Measurements from ENCODE around the gene CDCA7L.
"Not testable (repeated sequence)": the region's sequence is repeated elsewhere in the genome, so short reads cannot be mapped to it uniquely, and the experiment has no call there.

Gene CDCA7L

DNA sequence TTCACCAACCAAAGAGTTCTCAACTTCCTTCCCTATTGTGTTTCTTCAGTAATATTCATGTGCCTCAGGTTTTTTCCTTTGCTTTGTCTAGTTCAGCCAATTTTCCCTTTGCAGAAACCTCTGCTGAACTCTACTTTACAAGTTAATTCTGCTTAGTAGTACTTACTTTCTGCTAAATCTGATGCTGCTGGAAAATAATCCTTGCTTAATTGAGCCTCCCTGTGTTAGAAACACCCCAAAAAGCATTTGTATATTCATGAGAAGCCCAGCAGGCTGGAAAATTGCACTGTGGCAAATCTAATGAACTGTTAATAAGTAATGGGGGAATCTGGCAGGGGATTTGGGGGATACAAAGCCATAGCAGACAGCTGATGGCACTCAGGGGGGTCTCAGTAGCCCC lies 78.5 kb downstream of the CDCA7L start:
- Histone ChIP-seq H3K27me3 (ENCODE audit: control insufficient read depth in 2 of 2, insufficient read depth in 2 of 2, low read length in 2 of 2) (no peaks in the 10 kb centered on the region), H3K9ac (ENCODE audit: low read depth in 1 of 2, low read length in 2 of 2) (no peak overlapping the region), H3K36me3 (ENCODE audit: control insufficient read depth in 2 of 2, insufficient read depth in 2 of 2, low read length in 2 of 2) (no peaks in the 10 kb centered on the region), H3K9me3 (ENCODE audit: control insufficient read depth in 2 of 2, low read length in 2 of 2) (no peaks in the 10 kb centered on the region), H3K4me1 (ENCODE audit: control insufficient read depth in 2 of 2, insufficient read depth in 2 of 2, low read length in 2 of 2) (peaks cover 0 to 4% of the 10 kb centered on the region in 2 donors), H3K4me3 (ENCODE audit: low read length in 2 of 2) (no peak overlapping the region), H3K27ac (ENCODE audit: low read depth in 2 of 2, low read length in 2 of 2) (no peak overlapping the region)

DNA sequence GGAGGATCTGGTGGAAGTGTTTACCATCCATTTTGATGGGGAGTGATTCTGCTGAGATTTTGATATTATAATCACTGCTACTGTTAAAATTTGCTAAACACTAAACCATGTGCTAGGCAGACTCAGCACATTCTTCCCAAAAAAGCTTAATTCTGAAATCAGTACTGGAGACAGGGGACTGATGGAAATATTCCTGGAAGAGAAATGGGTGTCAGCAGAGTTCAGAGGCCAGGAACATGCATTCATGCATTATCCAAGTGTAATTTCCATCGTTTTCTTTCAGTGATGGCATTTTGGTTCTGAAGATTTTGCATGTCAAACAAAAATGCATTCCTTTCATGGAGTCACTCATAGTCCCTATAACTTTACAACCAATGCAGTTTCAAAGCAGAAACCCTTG lies 79.0 kb downstream of the CDCA7L start:
- no peak overlapping the region for H3K4me3 ChIP-seq (ENCODE audit: low read length in 2 of 2)
- H3K36me3 ChIP-seq (ENCODE audit: control insufficient read depth in 2 of 2, insufficient read depth in 2 of 2, low read length in 2 of 2): no peaks in the 10 kb centered on the region
- H3K4me1 ChIP-seq (ENCODE audit: control insufficient read depth in 2 of 2, insufficient read depth in 2 of 2, low read length in 2 of 2): peaks cover 0 to 4% of the 10 kb centered on the region in 2 donors
- no peaks in the 10 kb centered on the region for H3K9me3 ChIP-seq (ENCODE audit: control insufficient read depth in 2 of 2, low read length in 2 of 2)
- H3K27ac ChIP-seq (ENCODE audit: low read depth in 2 of 2, low read length in 2 of 2): no peak overlapping the region
- no peak overlapping the region for H3K9ac ChIP-seq (ENCODE audit: low read depth in 1 of 2, low read length in 2 of 2)
- H3K27me3 ChIP-seq (ENCODE audit: control insufficient read depth in 2 of 2, insufficient read depth in 2 of 2, low read length in 2 of 2): no peaks in the 10 kb centered on the region

DNA sequence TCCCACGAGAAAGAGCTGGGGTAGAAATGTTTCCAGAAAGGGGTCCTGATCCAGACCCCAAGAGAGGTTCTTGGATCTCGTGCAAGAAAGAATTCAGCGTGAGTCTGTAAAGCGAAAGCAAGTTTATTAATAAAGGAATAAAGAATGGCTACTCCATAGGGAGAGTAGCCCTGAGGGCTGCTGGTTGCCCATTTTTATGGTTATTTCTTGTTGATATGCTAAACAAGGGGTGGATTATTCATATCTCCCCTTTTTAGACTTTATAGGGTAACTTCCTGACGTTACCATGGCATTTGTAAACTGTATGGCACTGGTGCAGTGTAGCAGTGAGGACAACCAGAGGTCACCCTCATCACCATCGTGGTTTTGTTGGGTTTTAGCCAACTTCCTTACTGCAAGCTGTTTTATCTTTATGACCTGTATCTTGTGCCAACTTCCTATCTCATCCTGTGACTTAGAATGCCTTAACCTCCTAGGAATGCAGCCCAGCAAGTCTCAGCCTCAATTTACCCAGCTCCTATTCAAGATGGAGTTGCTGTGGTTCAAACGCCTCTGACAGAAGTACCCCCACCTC lies 80.0 kb downstream of the CDCA7L start:
- H3K27ac ChIP-seq (ENCODE audit: low read depth in 2 of 2, low read length in 2 of 2); H3K36me3 ChIP-seq (ENCODE audit: control insufficient read depth in 2 of 2, insufficient read depth in 2 of 2, low read length in 2 of 2); H3K9me3 ChIP-seq (ENCODE audit: control insufficient read depth in 2 of 2, low read length in 2 of 2); H3K9ac ChIP-seq (ENCODE audit: low read depth in 1 of 2, low read length in 2 of 2); H3K27me3 ChIP-seq (ENCODE audit: control insufficient read depth in 2 of 2, insufficient read depth in 2 of 2, low read length in 2 of 2); H3K4me3 ChIP-seq (ENCODE audit: low read length in 2 of 2); H3K4me1 ChIP-seq (ENCODE audit: control insufficient read depth in 2 of 2, insufficient read depth in 2 of 2, low read length in 2 of 2): not testable (repeated sequence)

DNA sequence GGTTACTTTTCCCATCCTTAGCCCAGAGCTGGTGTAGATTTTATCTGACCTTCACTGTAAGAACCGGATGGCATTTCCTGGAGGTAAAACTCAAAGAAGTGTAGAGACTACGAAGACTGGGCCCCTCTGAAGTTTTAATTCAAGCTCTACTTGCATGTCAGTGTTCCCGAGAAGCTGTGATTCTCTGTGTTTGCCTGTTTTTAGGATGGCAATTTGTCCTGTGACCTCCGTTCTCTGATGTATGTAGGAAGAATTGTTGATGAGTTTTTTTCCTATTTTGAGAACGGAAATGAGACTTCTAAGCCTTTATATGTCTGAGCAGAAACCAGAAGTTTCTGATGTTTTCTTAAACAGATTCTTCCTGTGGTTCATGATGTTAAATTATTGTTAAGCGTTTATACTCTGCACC lies 94.1 kb downstream of the CDCA7L start:
- H3K9ac ChIP-seq (ENCODE audit: low read depth in 1 of 2, low read length in 2 of 2): no peak overlapping the region
- H3K4me3 ChIP-seq (ENCODE audit: low read length in 2 of 2): no peak overlapping the region
- H3K4me1 ChIP-seq (ENCODE audit: control insufficient read depth in 2 of 2, insufficient read depth in 2 of 2, low read length in 2 of 2): no peaks in the 10 kb centered on the region
- H3K27ac ChIP-seq (ENCODE audit: low read depth in 2 of 2, low read length in 2 of 2): no peak overlapping the region
- no peaks in the 10 kb centered on the region for H3K9me3 ChIP-seq (ENCODE audit: control insufficient read depth in 2 of 2, low read length in 2 of 2)
- H3K27me3 ChIP-seq (ENCODE audit: control insufficient read depth in 2 of 2, insufficient read depth in 2 of 2, low read length in 2 of 2): no peaks in the 10 kb centered on the region
- H3K36me3 ChIP-seq (ENCODE audit: control insufficient read depth in 2 of 2, insufficient read depth in 2 of 2, low read length in 2 of 2): no peaks in the 10 kb centered on the region
